K562 (cell line): Measurements from ENCODE around the gene MARK3. TPM values are rescaled to one million over a fixed set of nuclear protein-coding genes. Genes with fewer than 3 reads are reported as not detected.
A peak's percentile ranks its signal among the peaks of the same experiment; 100 is the strongest.

ENCODE experiments used
- ATAC-seq: fragments of 200-7000 bp; cut with Tn5 transposase; 3 replicates; pipeline ENCODE4 v1.9.1; 2020; ENCODE audit warnings: moderate library complexity
- BruUV-seq: library from RNA; stranded (reverse); fragments of 400-500 nt; replicated peaks from 2 replicates; lab custom pipeline; 2021; lab: Mats Ljungman, UMichigan
- CTCF ChIA-PET: fragments of 300-600 bp; formaldehyde crosslinking; extraction: SDS; loops from one replicate; lab custom pipeline; 2021; ENCODE audit warnings: low intra/inter-chr PET ratio; lab: Yijun Ruan, JAX
- POLR2A ChIA-PET: fragments of 300-600, 350-650 bp; sonication (Branson Sonifier 250); formaldehyde crosslinking; extraction: SDS; loops from one replicate; lab custom pipeline; 2021; ENCODE audit warnings: antibody characterized with exemption, inconsistent platforms; lab: Yijun Ruan, JAX
- DNase-seq, 4 experiments: peaks; one replicate each; pipeline versions ENCODE4 v3.0.0 to v3.0.0-alpha.2; 2011 to 2018; ENCODE audit warnings: low spot score in 3 of 4, mixed read lengths in 3 of 4; ENCODE audit errors: extremely low read depth in 1 of 4
- FAIRE-seq: peaks from 2 replicates; lab custom pipeline; 2011; peaks lifted over from hg19 to GRCh38; lab: Jason Lieb, UNC
- H2AFZ ChIP-seq: 2 replicates; pipeline ENCODE4 v1.6.0; 2011; ENCODE audit warnings: low read depth, low read length, control low read depth, inconsistent platforms
- H3K27ac ChIP-seq: fragments of 200-600 bp; 3 replicates; pipeline ENCODE4 v1.8.0; 2011; ENCODE audit warnings: low read depth, mild to moderate bottlenecking, control low read depth, inconsistent platforms, low read length, moderate library complexity, mixed read lengths; ENCODE audit errors: extremely low read depth
- H3K27me3 ChIP-seq, 2 experiments: fragments of 300-600 bp in 1 of 2; 2 replicates in 1 of 2; 3 replicates in 1 of 2; pipeline versions ENCODE4 v1.6.0 to v1.8.0; 2011; ENCODE audit warnings: inconsistent platforms in 2 of 2, low read length in 2 of 2, mild to moderate bottlenecking in 1 of 2, mixed read lengths in 1 of 2, moderate library complexity in 1 of 2; ENCODE audit not compliant: control insufficient read depth in 2 of 2, insufficient read depth in 2 of 2
- H3K36me3 ChIP-seq: fragments of 300-600 bp; 3 replicates; pipeline ENCODE4 v1.8.0; 2011; ENCODE audit warnings: mild to moderate bottlenecking, low read length, inconsistent platforms; ENCODE audit not compliant: control insufficient read depth, insufficient read depth
- H3K4me1 ChIP-seq, 2 experiments: fragments of 200-600 bp in 1 of 2; replicated peaks in 1 of 2; 2 replicates in 1 of 2; 3 replicates in 1 of 2; pipeline versions ENCODE4 v1.5.1 to v1.8.0; 2011; ENCODE audit warnings: inconsistent platforms in 2 of 2, low read length in 2 of 2, mild to moderate bottlenecking in 1 of 2, mixed read lengths in 1 of 2, moderate library complexity in 1 of 2; ENCODE audit not compliant: control insufficient read depth in 2 of 2, insufficient read depth in 2 of 2
- H3K4me2 ChIP-seq: 2 replicates; pipeline ENCODE4 v1.6.1; 2011; ENCODE audit warnings: low read length, control low read depth, inconsistent platforms, mixed read lengths; ENCODE audit not compliant: insufficient read depth
- H3K4me3 ChIP-seq: fragments of 200-600 bp; sonication (generic), shearing (Covaris generic); 2 replicates; pipeline ENCODE4 v1.5.1; 2016; ENCODE audit warnings: control low read depth, inconsistent platforms
- H3K79me2 ChIP-seq: fragments of 200-600 bp; 3 replicates; pipeline ENCODE4 v1.8.0; 2011; ENCODE audit warnings: low read length, inconsistent platforms; ENCODE audit not compliant: control insufficient read depth, insufficient read depth
- H3K9ac ChIP-seq, 2 experiments: 2 replicates each; pipeline versions ENCODE4 v1.6.0 to v1.6.1; 2011; ENCODE audit warnings: low read depth in 2 of 2, low read length in 2 of 2, control low read depth in 1 of 2, inconsistent platforms in 1 of 2, mild to moderate bottlenecking in 1 of 2, mixed read lengths in 1 of 2; ENCODE audit not compliant: insufficient read depth in 1 of 2
- H3K9me1 ChIP-seq: one replicate; pipeline ENCODE4 v1.6.0; 2011; ENCODE audit warnings: inconsistent platforms, mild to moderate bottlenecking, low read length, moderate library complexity; ENCODE audit not compliant: control insufficient read depth, insufficient read depth
- H3K9me3 ChIP-seq: replicated peaks from 2 replicates; pipeline ENCODE4 v1.5.1; 2011; ENCODE audit warnings: low read depth, low read length, inconsistent platforms; ENCODE audit not compliant: control insufficient read depth, insufficient read depth
- H4K20me1 ChIP-seq: replicated peaks from 2 replicates; pipeline ENCODE4 v1.6.1; 2011; ENCODE audit warnings: low read length, inconsistent platforms, mixed read lengths; ENCODE audit not compliant: control insufficient read depth, insufficient read depth
- BCOR ChIP-seq: fragments of 450-650 bp; IDR thresholded peaks from 2 replicates; pipeline ENCODE4 v1.6.1; 2016
- FOSL1 ChIP-seq: fragments of 200-800 bp; sonication (Bioruptor generic); conservative IDR thresholded peaks from 2 replicates; pipeline ENCODE4 v1.6.1; 2016; ENCODE audit warnings: missing genetic modification characterization, missing compliant biosample characterization
- POLR2G ChIP-seq: fragments of 200-400 bp; formaldehyde crosslinking; IDR thresholded peaks from 2 replicates; pipeline ENCODE4 v1.6.1; 2017; ENCODE audit warnings: low read depth, mild to moderate bottlenecking, antibody characterized with exemption, low read length, moderate library complexity
- RBM14 ChIP-seq: fragments of 200-400 bp; formaldehyde crosslinking; IDR thresholded peaks from 2 replicates; pipeline ENCODE4 v1.6.1; 2018; ENCODE audit warnings: low read depth, mild to moderate bottlenecking, low read length, moderate library complexity, borderline replicate concordance; ENCODE audit not compliant: insufficient read depth
- SNAPC5 ChIP-seq: fragments of 250-450 bp; sonication (Bioruptor Pico); IDR thresholded peaks from 2 replicates; pipeline ENCODE4 v1.8.0; 2021; ENCODE audit warnings: moderate library complexity, mild to moderate bottlenecking, inconsistent platforms
- ZBTB7A ChIP-seq: IDR thresholded peaks from 2 replicates; pipeline ENCODE4 v1.6.1; 2011; ENCODE audit warnings: low read depth, mild to moderate bottlenecking, low read length, moderate library complexity, borderline replicate concordance; ENCODE audit not compliant: control insufficient read depth
- ZNF121 ChIP-seq: sonication (generic); formaldehyde crosslinking; conservative IDR thresholded peaks from 2 replicates; pipeline ENCODE4 v1.8.0; 2022; ENCODE audit warnings: missing genetic modification reagents
- ZNF197 ChIP-seq: fragments of 200-800 bp; sonication (Bioruptor generic); IDR thresholded peaks from 2 replicates; pipeline ENCODE4 v1.6.1; 2016; ENCODE audit warnings: low read depth, missing genetic modification characterization, missing compliant biosample characterization
- ZNF263 ChIP-seq: sonication (generic); formaldehyde crosslinking; IDR thresholded peaks from 2 replicates; pipeline ENCODE4 v1.8.0; 2022; ENCODE audit warnings: mild to moderate bottlenecking, missing genetic modification reagents, borderline replicate concordance
- WGBS: fragments of 100-300 bp; shearing (Covaris generic); methylation state at CpG from one replicate; pipeline ENCODE4 v1.1.6; 2016; ENCODE audit warnings: low coverage, mixed read lengths; ENCODE audit not compliant: insufficient coverage; ENCODE audit errors: missing lambda C conversion rate; 5-methylcytosine and 5-hydroxymethylcytosine counted together
- in situ Hi-C: fragments of 300-500 bp; cut with MboI; formaldehyde crosslinking; loops from 4 replicates; pipeline ENCODE4 v1.15.0; 2018; ENCODE audit warnings: inconsistent platforms, mixed read lengths
- intact Hi-C: fragments of 100-400 bp; cut with micrococcal nuclease; formaldehyde crosslinking; loops from 2 replicates; pipeline ENCODE4 v1.14.2; 2022
- polyA plus RNA-seq, 8 experiments: library from polyadenylated mRNA; depleted of rRNA in 4 of 8; stranded (reverse) in 5 of 8; unstranded in 3 of 8; fragments of >200 nt; fragmentation: Nextera tagmentation in 2 of 8; fragmentation: Illumina TruSeq in 1 of 8; extraction: Ambion mirVana in 2 of 8; extraction: Trizol in 1 of 8; gene quantifications; 2 replicates each; pipeline versions ENCODE4 v1.2.1 to v1.2.3, GENCODE V29; 2011 to 2014; ENCODE audit warnings: inconsistent platforms in 1 of 8, missing spikeins in 1 of 8
- total RNA-seq, 7 experiments: library from RNA; depleted of rRNA in 6 of 7; stranded (reverse); fragments of >200 nt in 6 of 7; fragmentation: Illumina TruSeq in 2 of 7; extraction: Trizol in 2 of 7; gene quantifications; 2 replicates each; pipeline versions ENCODE4 v1.2.1 to v1.2.3, GENCODE V29; 2011 to 2021; ENCODE audit warnings: low replicate concordance in 1 of 7
- TF ChIP-seq, protein P1 (sequence below): sonication (generic); formaldehyde crosslinking; IDR thresholded peaks from 2 replicates; pipeline ENCODE4 v1.8.0; 2022; ENCODE audit warnings: mild to moderate bottlenecking, missing genetic modification reagents, borderline replicate concordance

The MARK3 gene
- total and polyA plus RNA-seq, 9 of the 15 experiments (the other 6 are each of a cell fraction or from before 2014, with no cell fraction given), result 10.1 to 68.7 (median 56.3) TPM

DNA sequence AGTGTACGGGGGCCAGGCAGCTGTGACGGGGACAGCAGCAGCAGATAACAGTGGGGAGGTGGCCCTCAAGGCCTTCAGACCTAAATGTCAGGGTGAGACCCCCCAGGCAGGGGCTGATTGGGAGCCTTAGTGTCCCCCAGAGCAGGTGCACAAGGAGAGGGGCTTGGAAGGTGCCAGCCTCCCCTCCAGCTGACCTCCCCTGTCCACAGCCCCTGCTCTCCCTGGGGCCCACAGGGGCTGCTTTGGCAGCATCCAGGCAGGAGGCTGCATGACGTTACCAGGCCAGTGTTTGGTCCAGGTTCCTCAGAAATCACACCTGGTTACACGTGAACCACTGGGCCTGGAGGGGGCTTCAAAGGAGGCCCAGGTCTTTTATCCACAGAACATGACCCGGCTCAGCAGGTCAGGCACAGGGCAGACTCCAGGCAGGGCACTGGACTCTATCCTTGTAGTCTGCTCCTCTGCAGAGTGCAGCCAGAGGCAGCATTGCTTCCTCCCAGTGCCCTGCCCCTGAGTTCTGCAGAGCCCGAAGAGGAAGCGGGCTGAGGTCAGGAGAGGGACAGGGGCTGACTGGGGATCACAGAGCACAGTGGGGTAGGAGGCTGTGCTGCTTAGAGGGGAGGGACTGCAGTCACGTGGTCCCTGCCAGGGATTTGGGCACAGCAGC is 141.2 kb downstream of the MARK3 start:
- Histone ChIP-seq H3K9ac (peak overlapping the region in 1 of 2 experiments; percentile 75; a peak in 2 of 4 replicates), H3K4me2 (no peak overlapping the region), H3K27ac (no peak overlapping the region)

GRCh38 chr14:103526914-103527248 is 141.7 kb downstream of the MARK3 start:
- H3K4me1 ChIP-seq, result peaks cover 21 to 86% of the 10 kb centered on the region in 2 experiments; a peak in 4 of 5 replicates

More for the DNA sequence above, 141.2 kb downstream of the MARK3 start:
- in situ Hi-C loops (no loop called here), intact Hi-C loops (loop anchor here (10.0 kb wide), 1 partner anchor 132 kb away; no protein-coding TSS in a partner anchor)
- Histone ChIP-seq H3K9me3 (no peaks in the 10 kb centered on the region), H3K79me2 (peaks cover 43% of the 10 kb centered on the region), H3K36me3 (peaks cover 14% of the 10 kb centered on the region; the same call in 2 of the 3 replicates), H3K4me1 (peaks cover 21 to 86% of the 10 kb centered on the region in 2 experiments; a peak in 4 of 5 replicates), H3K27me3 (no peaks in the 10 kb centered on the region), H3K4me3 (no peak overlapping the region), H2AFZ (no peak overlapping the region), H3K9me1 (peaks cover 6% of the 10 kb centered on the region), H4K20me1 (no peaks in the 10 kb centered on the region; the same call in 1 of the 2 replicates)
- FAIRE-seq (no peak), ATAC-seq (no peak), DNase-seq (no peak)
- ChIA-PET CTCF (no interaction called here), POLR2A (interaction anchor here (0.7 to 0.9 kb wide), 2 partner anchors 10 to 428 kb away, joined by 3 to 4 read pairs; no protein-coding TSS in a partner anchor)
- no TSS peak for BruUV-seq
- 73% methylated on average over 4 of the region's 8 CpGs for WGBS
- TF ChIP-seq ZNF197 (CRISPR knock-in tag) (no peak), SNAPC5 (CRISPR knock-in tag) (no peak), FOSL1 (tag) (no peak), ZBTB7A (0 out of 2 replicates have a peak, but pooled peaks have one; percentile 9), POLR2G (0 out of 2 replicates have a peak, but pooled peaks have one; percentile 19)

More at GRCh38 chr14:103526914-103527248, 141.7 kb downstream of the MARK3 start:
- in situ Hi-C loops (no loop called here), intact Hi-C loops (loop anchor here (10.0 kb wide), 1 partner anchor 132 kb away; no protein-coding TSS in a partner anchor)
- Histone ChIP-seq H2AFZ (no peak overlapping the region), H3K27me3 (no peaks in the 10 kb centered on the region), H3K9me1 (peaks cover 6% of the 10 kb centered on the region), H3K27ac (no peak overlapping the region), H4K20me1 (no peaks in the 10 kb centered on the region; the same call in 1 of the 2 replicates), H3K36me3 (peaks cover 17% of the 10 kb centered on the region; the same call in 2 of the 3 replicates), H3K4me3 (no peak overlapping the region), H3K4me2 (no peak overlapping the region), H3K9ac (peak overlapping the region in 1 of 2 experiments; percentile 93; a peak in 1 of 4 replicates), H3K9me3 (no peaks in the 10 kb centered on the region), H3K79me2 (peaks cover 38% of the 10 kb centered on the region)
- FAIRE-seq (no peak), ATAC-seq (no peak), DNase-seq (no peak)
- BruUV-seq, result no TSS peak
- ChIA-PET CTCF (no interaction called here), POLR2A (interaction anchor here (0.7 to 0.9 kb wide), 2 partner anchors 10 to 428 kb away, joined by 3 to 4 read pairs; no protein-coding TSS in a partner anchor)
- WGBS, result 80% methylated on average over 1 of the region's 1 CpG
- TF ChIP-seq RBM14 (no peak), ZNF121 (CRISPR knock-in tag) (peak; percentile 91), ZNF263 (CRISPR knock-in tag) (0 out of 2 replicates have a peak, but pooled peaks have one; percentile 27), BCOR (peak; percentile 20; the same call in 1 of the 2 replicates)
- TF ChIP-seq, protein P1, sequence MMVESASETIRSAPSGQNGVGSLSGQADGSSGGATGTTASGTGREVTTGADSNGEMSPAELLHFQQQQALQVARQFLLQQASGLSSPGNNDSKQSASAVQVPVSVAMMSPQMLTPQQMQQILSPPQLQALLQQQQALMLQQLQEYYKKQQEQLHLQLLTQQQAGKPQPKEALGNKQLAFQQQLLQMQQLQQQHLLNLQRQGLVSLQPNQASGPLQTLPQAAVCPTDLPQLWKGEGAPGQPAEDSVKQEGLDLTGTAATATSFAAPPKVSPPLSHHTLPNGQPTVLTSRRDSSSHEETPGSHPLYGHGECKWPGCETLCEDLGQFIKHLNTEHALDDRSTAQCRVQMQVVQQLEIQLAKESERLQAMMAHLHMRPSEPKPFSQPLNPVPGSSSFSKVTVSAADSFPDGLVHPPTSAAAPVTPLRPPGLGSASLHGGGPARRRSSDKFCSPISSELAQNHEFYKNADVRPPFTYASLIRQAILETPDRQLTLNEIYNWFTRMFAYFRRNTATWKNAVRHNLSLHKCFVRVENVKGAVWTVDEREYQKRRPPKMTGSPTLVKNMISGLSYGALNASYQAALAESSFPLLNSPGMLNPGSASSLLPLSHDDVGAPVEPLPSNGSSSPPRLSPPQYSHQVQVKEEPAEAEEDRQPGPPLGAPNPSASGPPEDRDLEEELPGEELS (CRISPR knock-in tag), result no peak
- TF ChIP-seq, all 486 proteins: peak for 3
